Measurements from ENCODE around the gene IGSF21. TPM values are rescaled to one million over a fixed set of nuclear protein-coding genes. Genes with fewer than 3 reads are reported as not detected.

Gene IGSF21
- total and polyA plus RNA-seq, 2 of the 4 experiments (the other 2 are of a cell fraction), result not detected

GRCh38 chr1:18407166-18408045 lies 299.8 kb downstream of the IGSF21 start:
- no peak overlapping the region for H3K23ac ChIP-seq (ENCODE audit: low read depth, low read length)
- no peak overlapping the region for H3K4me3 ChIP-seq (ENCODE audit: insufficient read depth, low read depth, low read length)
- H2AK9ac ChIP-seq (replicated peaks; ENCODE audit: low read depth, low read length, poor library complexity), result no peak overlapping the region
- no peak overlapping the region for H2BK120ac ChIP-seq (ENCODE audit: low read depth, low read length)
- DNase-seq (no peak), ATAC-seq (ENCODE audit: low read depth) (no peak)
- no peaks in the 10 kb centered on the region for H4K20me1 ChIP-seq (ENCODE audit: insufficient read depth, low read length)
- H3K9ac ChIP-seq (ENCODE audit: low read depth, low read length), result no peak overlapping the region
- no peak overlapping the region for H4K5ac ChIP-seq (ENCODE audit: low read depth, low read length)
- H3K4ac ChIP-seq (ENCODE audit: low read depth, low read length), result no peak overlapping the region
- CTCF ChIA-PET, result interaction anchor here (0.6 kb wide), 1 partner anchor 602 kb away, joined by 5 read pairs; no protein-coding TSS in a partner anchor
- intact Hi-C loops (cut with micrococcal nuclease) (no loop called here), dilution Hi-C loops (cut with HindIII; ENCODE audit: low sequenced_read_pairs, unreplicated experiment) (no loop called here), in situ Hi-C loops (cut with MboI; ENCODE audit: low sequenced_read_pairs) (no loop called here)
- H3K18ac ChIP-seq (ENCODE audit: low read depth, low read length), result no peak overlapping the region
- H4K91ac ChIP-seq (ENCODE audit: insufficient read depth, low read depth, low read length), result no peak overlapping the region
- H3K4me1 ChIP-seq (ENCODE audit: control insufficient read depth, insufficient read depth, low read length), result no peaks in the 10 kb centered on the region
- no peak overlapping the region for H2BK20ac ChIP-seq (ENCODE audit: low read depth, low read length)
- no peak overlapping the region for H2AFZ ChIP-seq (replicated peaks; ENCODE audit: low read length, poor library complexity)
- TF ChIP-seq SMC3 (IDR thresholded peaks at IDR 0.05; ENCODE audit: low read depth, low read length), result no peak
- TF ChIP-seq RAD21 (IDR thresholded peaks at IDR 0.05; ENCODE audit: low read length), result no peak
- TF ChIP-seq CEBPB (IDR thresholded peaks at IDR 0.05; ENCODE audit: low read depth, low read length), result no peak
- TF ChIP-seq RCOR1 (IDR thresholded peaks at IDR 0.05; ENCODE audit: insufficient replicate concordance, low read length), result no peak
- no peak for TF ChIP-seq FOS (IDR thresholded peaks at IDR 0.05; ENCODE audit: low read depth, low read length)
- no peak for TF ChIP-seq POLR2A (IDR thresholded peaks at IDR 0.05; ENCODE audit: low read depth, low read length)
- no peak for TF ChIP-seq MXI1 (IDR thresholded peaks at IDR 0.05; ENCODE audit: borderline replicate concordance, low read depth, low read length)
- TF ChIP-seq BHLHE40 (IDR thresholded peaks at IDR 0.05; ENCODE audit: low read depth, low read length), result no peak
- TF ChIP-seq MAFK (IDR thresholded peaks at IDR 0.05; ENCODE audit: low read depth, low read length), result no peak
- TF ChIP-seq CHD1 (IDR thresholded peaks at IDR 0.05; ENCODE audit: low read depth, low read length), result no peak
- TF ChIP-seq ELK1 (IDR thresholded peaks at IDR 0.05; ENCODE audit: borderline replicate concordance, low read depth, low read length), result no peak
- H2BK5ac ChIP-seq (ENCODE audit: low read depth, low read length, poor library complexity, severe bottlenecking), result no peak overlapping the region
- no peak overlapping the region for H3K4me2 ChIP-seq (ENCODE audit: low read depth, low read length)
- peaks cover 61% of the 10 kb centered on the region for H3K9me3 ChIP-seq (ENCODE audit: control insufficient read depth, insufficient read depth, low read length)
- H3K36me3 ChIP-seq (ENCODE audit: control insufficient read depth, insufficient read depth, low read length), result no peaks in the 10 kb centered on the region
- H3K14ac ChIP-seq (replicated peaks; ENCODE audit: low read depth, low read length), result no peak overlapping the region
- no peak overlapping the region for H3K27ac ChIP-seq (ENCODE audit: insufficient read depth, low read length)
- H3K9me1 ChIP-seq (ENCODE audit: insufficient read depth, low read length), result no peaks in the 10 kb centered on the region
- no peaks in the 10 kb centered on the region for H3K79me1 ChIP-seq (ENCODE audit: low read depth in 1 of 2, low read length in 2 of 2)
- BruUV-seq (replicated peaks), result no TSS peak
- no peak overlapping the region for H4K8ac ChIP-seq (ENCODE audit: low read depth in 2 of 2, low read length in 2 of 2)
- POLR2A ChIA-PET (ENCODE audit: unreplicated experiment), result no interaction called here
- H2BK15ac ChIP-seq (ENCODE audit: low read depth, low read length), result no peak overlapping the region
- H3K56ac ChIP-seq (ENCODE audit: extremely low read depth, insufficient read depth, low read length), result no peak overlapping the region
- no peak overlapping the region for H2AK5ac ChIP-seq (ENCODE audit: low read depth, low read length)
- no peaks in the 10 kb centered on the region for H3K27me3 ChIP-seq (ENCODE audit: control insufficient read depth, insufficient read depth, low read length)
- WGBS, 2 experiments (ENCODE audit: extremely low coverage in 2 of 2, insufficient read length in 1 of 2), result 63% methylated on average over 6 of the region's 26 CpGs; no CpG with 5 or more reads in 1 of the 2 experiments

All from IMR-90 (cell line).